Measurements from ENCODE around the gene CORO1A. TPM values are rescaled to one million over a fixed set of nuclear protein-coding genes. Genes with fewer than 3 reads are reported as not detected.

CORO1A gene
- polyA plus RNA-seq, 2 of the 4 experiments (the other 2 are of a cell fraction) = 0.83 to 5.3 TPM

GRCh38 chr16:30149250-30149930 lies 34.0 kb upstream of the CORO1A start:
- WGBS (ENCODE audit: missing lambda C conversion rate) = 66% methylated on average over 5 of the region's 5 CpGs
- no peak overlapping the region for H3K4me2 ChIP-seq
- FAIRE-seq (no peak), ATAC-seq (no peak), DNase-seq (ENCODE audit: low read depth in 1 of 2, low spot score in 1 of 2) (no peak)
- ChIA-PET CTCF (no interaction called here), POLR2A (no interaction called here)
- H3K4me3 ChIP-seq = no peak overlapping the region
- peaks cover 23% of the 10 kb centered on the region for H3K9me3 ChIP-seq
- no peak overlapping the region for H3K27ac ChIP-seq
- H3K4me1 ChIP-seq = no peaks in the 10 kb centered on the region
- TF ChIP-seq BHLHE40 (IDR thresholded peaks at IDR 0.05; ENCODE audit: low read depth, low read length) (no peak), KDM5A (IDR thresholded peaks at IDR 0.05) (no peak), JUN (IDR thresholded peaks at IDR 0.05) (no peak), USF2 (IDR thresholded peaks at IDR 0.05) (no peak), ESRRA (IDR thresholded peaks at IDR 0.05; ENCODE audit: borderline replicate concordance, low read length) (no peak), HDAC2 (IDR thresholded peaks at IDR 0.05) (no peak), NPAS2 (CRISPR knock-in tag; IDR thresholded peaks at IDR 0.05; ENCODE audit: borderline replicate concordance) (no peak), JUNB (IDR thresholded peaks at IDR 0.05) (no peak), ZC3H11A (IDR thresholded peaks at IDR 0.05) (no peak), TFCP2L1 (CRISPR knock-in tag; IDR thresholded peaks at IDR 0.05) (no peak), PHF8 (IDR thresholded peaks at IDR 0.05; ENCODE audit: borderline replicate concordance, low read depth) (no peak), HEYL (CRISPR knock-in tag; IDR thresholded peaks at IDR 0.05) (no peak), FOSB (CRISPR knock-in tag; IDR thresholded peaks at IDR 0.05) (no peak), RARB (CRISPR knock-in tag; IDR thresholded peaks at IDR 0.05) (no peak), CTCF (IDR thresholded peaks at IDR 0.05) (no peak), BCL3 (IDR thresholded peaks at IDR 0.05) (no peak), TP53 (CRISPR knock-in tag; IDR thresholded peaks at IDR 0.05) (no peak), GATA3 (IDR thresholded peaks at IDR 0.05; ENCODE audit: borderline replicate concordance) (no peak)

GRCh38 chr16:30151091-30151490 lies 32.3 kb upstream of the CORO1A start:
- DNase-seq (ENCODE audit: low read depth in 1 of 2, low spot score in 1 of 2) = no peak
- Histone ChIP-seq H3K4me1 (no peaks in the 10 kb centered on the region), H3K27ac (no peak overlapping the region), H3K4me2 (no peak overlapping the region), H3K4me3 (no peak overlapping the region), H3K9me3 (peaks cover 23% of the 10 kb centered on the region)
- no peak for ATAC-seq
- ChIA-PET CTCF (interaction anchor here (0.6 to 0.8 kb wide), 3 partner anchors 22 to 58 kb away, joined by 3 read pairs; no protein-coding TSS in a partner anchor), POLR2A (no interaction called here)
- no peak for FAIRE-seq
- 55% methylated on average over 7 of the region's 7 CpGs for WGBS (ENCODE audit: missing lambda C conversion rate)
- no peak for TF ChIP-seq ZFP36 (IDR thresholded peaks at IDR 0.05; ENCODE audit: borderline replicate concordance, partially characterized antibody)
- TF ChIP-seq FOSB (CRISPR knock-in tag; IDR thresholded peaks at IDR 0.05) = no peak
- TF ChIP-seq MAX (IDR thresholded peaks at IDR 0.05) = no peak
- TF ChIP-seq RCOR1 (IDR thresholded peaks at IDR 0.05; ENCODE audit: low read depth, low read length) = no peak
- no peak for TF ChIP-seq HMGXB4 (CRISPR knock-in tag; IDR thresholded peaks at IDR 0.05; ENCODE audit: borderline replicate concordance)
- TF ChIP-seq CHD4 (IDR thresholded peaks at IDR 0.05; ENCODE audit: borderline replicate concordance) = no peak
- TF ChIP-seq HES2 (IDR thresholded peaks at IDR 0.05) = no peak
- no peak for TF ChIP-seq EP300 (IDR thresholded peaks at IDR 0.05)
- no peak for TF ChIP-seq CHD2 (IDR thresholded peaks at IDR 0.05; ENCODE audit: low read length, partially characterized antibody)
- no peak for TF ChIP-seq SMC3 (IDR thresholded peaks at IDR 0.05)
- no peak for TF ChIP-seq HEYL (CRISPR knock-in tag; IDR thresholded peaks at IDR 0.05)
- TF ChIP-seq CTCF (IDR thresholded peaks at IDR 0.05) = no peak
- TF ChIP-seq CBX2 (IDR thresholded peaks at IDR 0.05; ENCODE audit: borderline replicate concordance, low read depth) = no peak
- no peak for TF ChIP-seq ELK1 (IDR thresholded peaks at IDR 0.05; ENCODE audit: low read depth, low read length)

All from A549 (cell line).